Fibroblast of pulmonary artery (primary cell): ENCODE results near the gene PKN3.
"Not testable (repeated sequence)": the region's sequence is repeated elsewhere in the genome, so short reads cannot be mapped to it uniquely, and the experiment has no call there.

Source experiments
- DNase-seq: peaks from one replicate; pipeline ENCODE4 v3.0.0-alpha.2; 2010; ENCODE audit warnings: low read depth
- H3K4me3 ChIP-seq: replicated peaks from 2 replicates; pipeline ENCODE4 v1.5.1; 2011; ENCODE audit warnings: low read depth, mild to moderate bottlenecking, control low read depth, low read length, moderate library complexity
- CTCF ChIP-seq: IDR thresholded peaks from 2 replicates; pipeline ENCODE4 v1.5.1; 2011; ENCODE audit warnings: mild to moderate bottlenecking, control low read depth, low read length, inconsistent platforms; ENCODE audit errors: missing control alignments

PKN3 gene

GRCh38 chr9:128702445-128702948 is at the start of gene PKN3:
PKN3 (plus strand) TSS chr9:128702503; CDS start chr9:128702916, 413 bp downstream.
- H3K4me3 ChIP-seq: peak within 1 kb of the TSS; percentile 65
- peak; percentile 75 for DNase-seq
- TF ChIP-seq CTCF: peak; percentile 58

- DNase-seq: no peak
- H3K4me3 ChIP-seq: no peak overlapping the region
- TF ChIP-seq CTCF: no peak
Observed at GRCh38 chr9:128653908-128654307, 48.4 kb upstream of the PKN3 start.

- DNase-seq: no peak
- H3K4me3 ChIP-seq: no peak overlapping the region
- no peak for TF ChIP-seq CTCF
Observed at GRCh38 chr9:128654481-128654880, 47.8 kb upstream of the PKN3 start.

- peak within 1 kb of the TSS; percentile 63 for H3K4me3 ChIP-seq
- TF ChIP-seq CTCF: no peak
- DNase-seq: peak; percentile 95
Observed at GRCh38 chr9:128656416-128657343, 45.6 kb upstream of the PKN3 start, which contains the start of gene DYNC2I2. DYNC2I2 (minus strand) TSS chr9:128656847; CDS start chr9:128656726, 121 bp downstream.

- H3K4me3 ChIP-seq: no peak overlapping the region
- DNase-seq: no peak
- no peak for TF ChIP-seq CTCF
Observed at GRCh38 chr9:128657344-128657704, 45.0 kb upstream of the PKN3 start.

GRCh38 chr9:128657796-128658195 is 44.5 kb upstream of the PKN3 start:
- TF ChIP-seq CTCF: no peak
- no peak for DNase-seq
- H3K4me3 ChIP-seq: no peak overlapping the region

- peak; percentile 54 for DNase-seq
- not testable (repeated sequence) for H3K4me3 ChIP-seq
Observed at GRCh38 chr9:128666481-128666941, 35.8 kb upstream of the PKN3 start.
